GM20000 (cell line): Measurements from ENCODE around the gene GEMIN2.
A peak's percentile ranks its signal among the peaks of the same experiment; 100 is the strongest.
"Not testable (repeated sequence)": the region's sequence is repeated elsewhere in the genome, so short reads cannot be mapped to it uniquely, and the experiment has no call there.

Experiments used
- DNase-seq: peaks from one replicate; pipeline ENCODE4 v3.0.0; 2012; ENCODE audit warnings: low spot score
- TF ChIP-seq, protein P1 (sequence below): IDR thresholded peaks from 2 replicates; pipeline ENCODE4 v1.5.1; 2012; ENCODE audit warnings: mild to moderate bottlenecking, control low read depth; ENCODE audit errors: extremely low read depth, missing control alignments

GEMIN2 gene

DNA sequence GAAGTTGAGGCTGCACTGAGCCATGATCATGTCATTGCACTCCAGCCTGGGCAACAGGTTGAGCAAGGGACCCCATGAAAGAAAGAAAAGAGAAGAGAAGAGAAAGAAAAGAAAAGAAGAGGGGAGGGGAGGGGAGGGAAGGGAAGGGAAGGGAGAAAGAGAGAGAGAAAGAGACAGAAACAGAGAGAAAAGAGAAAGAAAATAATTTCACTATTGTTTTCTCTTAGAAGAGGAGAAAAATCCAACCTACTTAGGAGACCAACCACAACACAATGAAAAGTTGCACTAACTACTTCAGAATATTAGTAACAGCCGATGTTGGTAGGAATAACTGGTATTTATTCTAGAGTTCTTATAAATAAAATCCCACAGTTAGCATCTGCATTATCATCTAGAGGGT lies 46.4 kb downstream of the GEMIN2 start:
- no peak for DNase-seq
- TF ChIP-seq, protein P1, sequence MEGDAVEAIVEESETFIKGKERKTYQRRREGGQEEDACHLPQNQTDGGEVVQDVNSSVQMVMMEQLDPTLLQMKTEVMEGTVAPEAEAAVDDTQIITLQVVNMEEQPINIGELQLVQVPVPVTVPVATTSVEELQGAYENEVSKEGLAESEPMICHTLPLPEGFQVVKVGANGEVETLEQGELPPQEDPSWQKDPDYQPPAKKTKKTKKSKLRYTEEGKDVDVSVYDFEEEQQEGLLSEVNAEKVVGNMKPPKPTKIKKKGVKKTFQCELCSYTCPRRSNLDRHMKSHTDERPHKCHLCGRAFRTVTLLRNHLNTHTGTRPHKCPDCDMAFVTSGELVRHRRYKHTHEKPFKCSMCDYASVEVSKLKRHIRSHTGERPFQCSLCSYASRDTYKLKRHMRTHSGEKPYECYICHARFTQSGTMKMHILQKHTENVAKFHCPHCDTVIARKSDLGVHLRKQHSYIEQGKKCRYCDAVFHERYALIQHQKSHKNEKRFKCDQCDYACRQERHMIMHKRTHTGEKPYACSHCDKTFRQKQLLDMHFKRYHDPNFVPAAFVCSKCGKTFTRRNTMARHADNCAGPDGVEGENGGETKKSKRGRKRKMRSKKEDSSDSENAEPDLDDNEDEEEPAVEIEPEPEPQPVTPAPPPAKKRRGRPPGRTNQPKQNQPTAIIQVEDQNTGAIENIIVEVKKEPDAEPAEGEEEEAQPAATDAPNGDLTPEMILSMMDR: no peak

DNA sequence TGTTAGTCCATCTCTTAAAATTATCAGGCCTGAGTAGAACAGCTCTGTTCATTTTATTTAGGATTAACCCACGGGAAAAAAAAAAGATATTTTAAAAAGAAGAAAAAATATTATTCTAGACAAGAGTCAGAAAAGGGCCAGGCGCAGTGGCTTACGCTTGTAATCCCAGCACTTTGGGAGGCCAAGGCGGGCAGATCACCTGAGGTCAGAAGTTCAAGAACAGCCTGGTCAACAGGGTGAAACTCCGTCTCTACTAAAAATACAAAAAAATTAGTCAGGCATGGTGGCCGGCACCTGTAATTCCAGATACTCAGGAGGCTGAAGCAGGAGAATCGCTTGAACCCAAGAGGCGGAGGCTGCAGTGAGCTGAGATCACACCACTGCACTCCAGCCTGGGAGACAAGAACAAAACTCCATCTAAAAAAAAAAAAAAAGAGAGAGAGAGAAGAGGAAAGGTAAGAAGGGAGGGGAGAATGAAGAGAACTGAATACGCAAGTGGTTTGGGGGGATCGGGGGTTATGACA lies 53.7 kb downstream of the GEMIN2 start:
- not testable (repeated sequence) for DNase-seq

DNA sequence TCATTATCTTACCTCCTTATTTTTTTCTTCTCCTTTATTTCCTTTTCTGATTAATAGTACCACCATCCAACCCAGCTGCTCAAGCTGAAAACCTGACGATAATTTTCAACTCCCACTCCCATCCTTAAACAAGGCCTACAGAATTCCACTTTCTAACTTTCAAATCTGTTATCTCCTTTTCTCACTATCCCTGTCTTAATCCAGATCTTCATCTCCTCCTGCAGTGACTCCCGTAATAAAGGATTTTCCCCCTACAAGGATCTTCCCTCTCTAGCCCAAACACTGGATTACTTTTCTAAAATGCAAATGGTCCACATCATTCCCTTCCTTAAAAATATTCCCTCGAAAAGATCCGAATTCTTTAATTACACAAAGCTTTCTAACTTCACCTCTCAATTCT lies 54.5 kb downstream of the GEMIN2 start:
- TF ChIP-seq, protein P1: no peak

DNA sequence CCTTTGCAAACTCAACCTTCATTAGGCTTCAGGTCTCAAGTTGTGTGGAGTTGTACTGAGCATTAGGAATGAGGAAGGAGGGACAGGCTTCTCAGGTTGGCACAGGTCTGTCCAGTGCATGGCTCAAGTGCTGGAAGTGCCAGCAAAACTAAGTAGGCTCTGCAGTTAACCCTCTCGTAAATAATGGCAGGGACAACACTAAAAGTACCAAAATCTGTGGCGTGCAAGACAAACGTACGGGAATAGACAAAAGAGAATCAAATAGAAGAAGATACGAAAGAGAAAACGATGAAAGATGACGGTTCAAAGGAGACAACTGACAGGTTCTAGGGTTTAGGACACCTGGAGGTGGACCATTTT lies 55.4 kb downstream of the GEMIN2 start:
- TF ChIP-seq, protein P1: no peak
- DNase-seq: no peak

More for the DNA sequence above, 54.5 kb downstream of the GEMIN2 start:
- DNase-seq: no peak

DNA sequence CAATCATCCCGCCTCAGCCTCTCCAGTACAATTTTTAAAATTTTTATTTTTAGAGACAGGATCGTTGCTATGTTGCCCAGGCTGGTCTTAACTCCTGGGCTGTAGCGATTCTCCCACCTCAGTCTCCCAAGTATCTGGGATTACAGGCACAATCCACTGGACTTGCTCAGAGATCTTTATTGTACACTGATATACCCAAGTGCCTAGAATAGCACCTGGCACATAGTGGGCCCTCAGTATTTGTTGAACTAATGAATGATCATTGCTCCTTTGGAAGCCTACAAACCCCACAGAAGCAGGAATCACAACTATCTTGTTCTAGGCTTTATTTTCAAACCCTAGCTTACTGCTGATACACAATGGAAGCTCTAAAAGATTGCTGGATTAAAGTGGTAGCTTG lies 59.1 kb downstream of the GEMIN2 start:
- TF ChIP-seq, protein P1: no peak
- no peak for DNase-seq

DNA sequence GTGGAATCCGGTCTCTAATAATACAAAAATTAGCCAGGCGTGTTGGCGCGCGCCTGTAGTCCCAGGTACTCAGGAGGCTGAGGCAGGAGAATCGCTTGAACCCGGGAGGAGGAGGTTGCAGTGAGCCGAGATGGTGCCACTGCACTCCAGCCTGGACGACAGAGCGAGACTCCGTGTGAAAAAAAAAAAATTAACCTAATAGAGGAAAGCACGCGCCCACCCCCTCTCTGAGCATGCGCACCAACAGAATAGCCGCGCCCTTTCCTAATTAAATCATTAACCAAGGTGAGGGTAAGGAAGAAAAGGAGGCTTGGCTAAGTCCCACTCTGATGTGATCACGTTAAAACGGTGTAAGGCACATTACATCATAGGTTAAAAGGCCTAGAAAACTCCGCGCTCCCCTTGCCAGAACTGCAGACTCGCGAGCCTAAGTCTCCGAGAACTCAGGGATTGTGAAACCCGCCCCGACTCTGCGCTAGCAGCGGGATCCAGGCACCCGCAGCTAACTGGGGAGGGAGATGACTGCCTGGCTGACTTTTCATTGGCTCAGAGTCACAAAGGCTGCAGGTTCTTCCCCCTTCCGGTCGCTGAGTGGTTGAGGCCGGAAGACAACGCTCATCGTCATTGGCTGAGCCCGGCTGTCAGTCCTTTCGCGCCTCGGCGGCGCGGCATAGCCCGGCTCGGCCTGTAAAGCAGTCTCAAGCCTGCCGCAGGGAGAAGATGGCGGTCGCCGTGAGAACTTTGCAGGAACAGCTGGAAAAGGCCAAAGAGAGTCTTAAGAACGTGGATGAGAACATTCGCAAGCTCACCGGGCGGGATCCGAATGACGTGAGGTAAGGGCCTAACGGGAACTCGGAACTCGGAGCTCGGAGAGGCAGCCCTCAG lies 60.7 kb downstream of the GEMIN2 start, which contains the start of gene PNN:
TSS of gene PNN (plus strand) at position 695 of the 885 bp plus-strand sequence. CDS start at position 721, 26 bp downstream.
- DNase-seq: peak; percentile 89
- TF ChIP-seq, protein P1: no peak

DNA sequence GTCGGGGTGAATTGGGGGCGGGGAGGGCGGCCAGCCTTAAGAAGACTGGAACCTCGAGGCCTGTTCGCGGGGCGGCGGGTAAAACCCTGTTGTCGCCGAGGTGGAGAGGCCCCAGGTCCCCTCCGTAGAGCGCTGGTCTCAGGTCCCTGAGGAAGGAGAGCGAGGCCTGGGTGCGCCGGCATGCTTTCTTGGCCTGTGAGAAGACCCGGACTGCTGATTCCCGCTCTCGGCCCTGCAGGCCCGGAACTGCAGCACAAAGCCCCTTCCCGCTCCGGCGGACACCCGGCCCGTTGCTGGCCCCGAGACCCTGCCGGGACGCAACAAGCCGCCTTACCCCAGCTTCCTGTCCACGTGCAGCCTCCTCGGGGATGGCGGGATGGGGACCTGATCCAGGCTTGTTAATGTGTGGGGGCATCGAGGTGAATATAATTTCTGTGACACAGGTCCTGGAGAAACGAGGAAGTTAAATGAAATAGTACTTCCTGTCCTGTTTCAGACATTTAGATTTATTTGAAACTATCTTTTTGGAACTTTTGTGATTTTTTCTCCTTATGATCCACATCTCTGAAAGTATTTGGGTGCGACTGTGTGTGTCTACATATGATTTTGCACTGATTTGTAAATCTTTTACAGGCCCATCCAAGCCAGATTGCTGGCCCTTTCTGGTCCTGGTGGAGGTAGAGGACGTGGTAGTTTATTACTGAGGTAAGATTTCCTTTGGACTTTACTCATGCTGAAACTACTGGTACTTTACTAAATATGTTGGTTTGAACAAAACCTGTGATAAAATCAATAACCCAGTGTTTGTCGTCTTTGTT lies 61.5 kb downstream of the GEMIN2 start:
- DNase-seq: peak; percentile 15
- TF ChIP-seq, protein P1: no peak
